HEK293T (cell line): ENCODE results near the gene CLCN1.

Source experiments
- CTCF ChIA-PET: fragments of 350-600 bp; formaldehyde crosslinking; extraction: SDS; loops from one replicate; lab custom pipeline; 2021; ENCODE audit warnings: antibody characterized with exemption, inconsistent platforms; lab: Yijun Ruan, JAX
- POLR2A ChIA-PET: fragments of 350-600 bp; formaldehyde crosslinking; extraction: SDS; loops from one replicate; lab custom pipeline; 2020; ENCODE audit warnings: antibody characterized with exemption, inconsistent platforms; lab: Yijun Ruan, JAX
- DNase-seq: peaks from one replicate; pipeline ENCODE4 v3.0.0; 2012; ENCODE audit warnings: mixed read lengths; ENCODE audit errors: extremely low spot score
- ARNT ChIP-seq: fragments of 450-650 bp; IDR thresholded peaks from 2 replicates; pipeline ENCODE4 v1.6.1; 2017; ENCODE audit warnings: mild to moderate bottlenecking
- BHLHE40 ChIP-seq: fragments of 450-650 bp; IDR thresholded peaks from 2 replicates; pipeline ENCODE4 v1.6.1; 2016; ENCODE audit warnings: mild to moderate bottlenecking, moderate library complexity, borderline replicate concordance
- CTBP1 ChIP-seq: fragments of 450-650 bp; IDR thresholded peaks from 2 replicates; pipeline ENCODE4 v1.6.1; 2016; ENCODE audit warnings: borderline replicate concordance
- ELF4 ChIP-seq: fragments of 450-650 bp; IDR thresholded peaks from 2 replicates; pipeline ENCODE4 v1.6.1; 2017; ENCODE audit warnings: antibody characterized with exemption
- FOXA1 ChIP-seq: fragments of 450-650 bp; IDR thresholded peaks from 2 replicates; pipeline ENCODE4 v1.6.1; 2016; ENCODE audit warnings: mild to moderate bottlenecking
- FOXK2 ChIP-seq: fragments of 450-650 bp; IDR thresholded peaks from 2 replicates; pipeline ENCODE4 v1.6.1; 2016; ENCODE audit warnings: mild to moderate bottlenecking
- FOXM1 ChIP-seq: fragments of 450-650 bp; IDR thresholded peaks from 2 replicates; pipeline ENCODE4 v1.6.1; 2017; ENCODE audit warnings: mild to moderate bottlenecking, borderline replicate concordance
- HDGF ChIP-seq: fragments of 450-650 bp; IDR thresholded peaks from 2 replicates; pipeline ENCODE4 v1.6.1; 2017; ENCODE audit warnings: antibody characterized with exemption, borderline replicate concordance
- L3MBTL2 ChIP-seq: fragments of 450-650 bp; conservative IDR thresholded peaks from 2 replicates; pipeline ENCODE4 v1.6.1; 2016; ENCODE audit warnings: mild to moderate bottlenecking
- LEF1 ChIP-seq: fragments of 450-650 bp; IDR thresholded peaks from 2 replicates; pipeline ENCODE4 v1.6.1; 2017; ENCODE audit warnings: mild to moderate bottlenecking, borderline replicate concordance
- NFRKB ChIP-seq: fragments of 450-650 bp; IDR thresholded peaks from 2 replicates; pipeline ENCODE4 v1.6.1; 2016; ENCODE audit warnings: mild to moderate bottlenecking, moderate library complexity
- PKNOX1 ChIP-seq: fragments of 450-650 bp; IDR thresholded peaks from 2 replicates; pipeline ENCODE4 v1.6.1; 2016
- SP1 ChIP-seq: fragments of 450-650 bp; IDR thresholded peaks from 2 replicates; pipeline ENCODE4 v1.6.1; 2017
- SUZ12 ChIP-seq: fragments of 450-650 bp; IDR thresholded peaks from 2 replicates; pipeline ENCODE4 v1.6.1; 2016; ENCODE audit warnings: mild to moderate bottlenecking
- TARDBP ChIP-seq: fragments of 450-650 bp; IDR thresholded peaks from 2 replicates; pipeline ENCODE4 v1.6.1; 2016
- ZNF384 ChIP-seq: fragments of 450-650 bp; IDR thresholded peaks from 2 replicates; pipeline ENCODE4 v1.6.1; 2016

The CLCN1 gene

GRCh38 chr7:143399151-143399550 lies 83.2 kb downstream of the CLCN1 start:
- ChIA-PET CTCF (no interaction called here), POLR2A (no interaction called here)
- TF ChIP-seq FOXM1: no peak
- TF ChIP-seq SUZ12: no peak
- no peak for TF ChIP-seq FOXA1
- no peak for TF ChIP-seq FOXK2
- no peak for TF ChIP-seq NFRKB
- no peak for TF ChIP-seq ZNF384
- no peak for TF ChIP-seq CTBP1
- TF ChIP-seq SP1: no peak
- no peak for TF ChIP-seq PKNOX1
- TF ChIP-seq TARDBP: no peak
- no peak for TF ChIP-seq L3MBTL2
- TF ChIP-seq LEF1: no peak
- no peak for TF ChIP-seq BHLHE40
- no peak for TF ChIP-seq HDGF
- no peak for TF ChIP-seq ARNT
- no peak for TF ChIP-seq ELF4
- no peak for DNase-seq

- CTCF ChIA-PET: interaction anchor here (3.6 kb wide), 1 partner anchor 17 kb away, joined by 13 read pairs; no protein-coding TSS in a partner anchor
- POLR2A ChIA-PET: no interaction called here
- TF ChIP-seq CTBP1: no peak
- no peak for TF ChIP-seq ELF4
- no peak for TF ChIP-seq FOXM1
- no peak for TF ChIP-seq PKNOX1
- no peak for TF ChIP-seq FOXA1
- TF ChIP-seq SP1: no peak
- TF ChIP-seq ZNF384: no peak
- no peak for TF ChIP-seq FOXK2
- no peak for TF ChIP-seq SUZ12
- no peak for TF ChIP-seq BHLHE40
- no peak for TF ChIP-seq HDGF
- TF ChIP-seq L3MBTL2: no peak
- no peak for DNase-seq
These were observed 83.7 kb downstream of the CLCN1 start for GRCh38 chr7:143399642-143400041.

DNA sequence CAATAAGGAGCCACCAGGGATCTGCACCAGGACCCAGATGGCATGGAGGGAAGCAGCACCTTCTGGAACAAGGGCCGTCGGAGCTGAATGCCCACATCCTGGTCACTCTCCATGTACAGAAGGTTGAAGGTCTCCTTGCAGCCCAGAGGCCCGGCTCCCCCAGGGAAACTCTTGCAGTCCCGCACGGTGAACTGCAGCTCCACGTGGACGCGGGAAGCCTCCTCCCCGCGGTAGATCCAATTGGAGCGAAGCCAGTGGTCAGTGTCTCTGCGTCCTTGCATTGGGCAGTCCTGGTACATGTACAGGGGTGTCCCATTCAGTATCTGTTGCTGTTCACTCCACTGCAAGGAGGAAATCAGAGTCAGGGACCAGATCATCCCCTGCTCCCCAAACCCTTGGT lies 85.4 kb downstream of the CLCN1 start:
- TF ChIP-seq ELF4 (no peak), ZNF384 (no peak), NFRKB (no peak), SP1 (no peak), HDGF (no peak), ARNT (no peak), SUZ12 (no peak), LEF1 (no peak)

More for the DNA sequence above, 85.4 kb downstream of the CLCN1 start:
- ChIA-PET CTCF (interaction anchor here (0.6 to 3.6 kb wide), 2 partner anchors 16 to 723 kb away, joined by 4 to 13 read pairs; no protein-coding TSS in a partner anchor), POLR2A (interaction anchor here (0.8 to 1.0 kb wide), 3 partner anchors 17 to 161 kb away, joined by 3 to 4 read pairs (median 3); no protein-coding TSS in a partner anchor)
- no peak for DNase-seq
